GM12878 (cell line): ENCODE measurements around the gene CCNYL1. TPM values are rescaled to one million over a fixed set of nuclear protein-coding genes. Genes with fewer than 3 reads are reported as not detected.

Source experiments
- ATAC-seq: fragments of 200-7000 bp; cut with Tn5 transposase; 3 replicates; pipeline ENCODE4 v1.9.1; 2020; ENCODE audit warnings: mild to moderate bottlenecking, moderate library complexity
- BruUV-seq: library from RNA; stranded (reverse); fragments of 400-500 nt; replicated peaks from 2 replicates; lab custom pipeline; 2021; lab: Mats Ljungman, UMichigan
- CTCF ChIA-PET: fragments of 300-600 bp; sonication (Branson Sonifier 250); formaldehyde crosslinking; extraction: SDS; loops from one replicate; lab custom pipeline; 2021; ENCODE audit warnings: inconsistent platforms; lab: Yijun Ruan, JAX
- POLR2A ChIA-PET: fragments of 350-600 bp; formaldehyde crosslinking; extraction: SDS; loops from one replicate; lab custom pipeline; 2021; ENCODE audit warnings: inconsistent platforms; lab: Charles Lee
- RAD21 ChIA-PET: fragments of 300-600 bp; sonication (Branson Sonifier 250); formaldehyde crosslinking; loops from one replicate; lab custom pipeline; 2023; ENCODE audit warnings: antibody characterized with exemption; ENCODE audit not compliant: unreplicated experiment; lab: Charles Lee
- SMC1A ChIA-PET: fragments of 300-600 bp; sonication (Branson Sonifier 250); formaldehyde crosslinking; loops from one replicate; lab custom pipeline; 2023; ENCODE audit not compliant: unreplicated experiment, uncharacterized antibody; lab: Charles Lee
- DNase-seq: peaks from one replicate; pipeline ENCODE4 v3.0.0-alpha.2; 2011; ENCODE audit warnings: low read depth, low spot score
- FAIRE-seq: peaks from 3 replicates; lab custom pipeline; 2011; peaks lifted over from hg19 to GRCh38; lab: Jason Lieb, UNC
- H2AFZ ChIP-seq: 2 replicates; pipeline ENCODE4 v1.6.0; 2011; ENCODE audit warnings: low read depth, low read length, control low read depth; ENCODE audit not compliant: control insufficient read depth
- H3K27ac ChIP-seq: 2 replicates; pipeline ENCODE4 v1.5.1; 2011; ENCODE audit warnings: control low read depth; ENCODE audit not compliant: control insufficient read depth, insufficient read depth
- H3K27me3 ChIP-seq, 2 experiments: replicated peaks in 1 of 2; 2 replicates each; pipeline versions ENCODE4 v1.6.0 to v1.6.1; 2011; ENCODE audit warnings: low read length in 1 of 2; ENCODE audit not compliant: control insufficient read depth in 2 of 2, insufficient read depth in 2 of 2
- H3K36me3 ChIP-seq, 2 experiments: 2 replicates each; pipeline ENCODE4 v1.5.1; 2011; ENCODE audit warnings: low read length in 1 of 2; ENCODE audit not compliant: control insufficient read depth in 2 of 2, insufficient read depth in 2 of 2
- H3K4me1 ChIP-seq: 2 replicates; pipeline ENCODE4 v1.6.1; 2011; ENCODE audit warnings: mild to moderate bottlenecking, low read length, moderate library complexity, mixed read lengths; ENCODE audit not compliant: control insufficient read depth, insufficient read depth
- H3K4me2 ChIP-seq: 2 replicates; pipeline ENCODE4 v1.6.0; 2011; ENCODE audit warnings: control low read depth; ENCODE audit not compliant: control insufficient read depth, insufficient read depth
- H3K4me3 ChIP-seq: fragments of 200-600 bp; sonication (generic); 2 replicates; pipeline ENCODE4 v1.5.1; 2016
- H3K79me2 ChIP-seq: 2 replicates; pipeline ENCODE4 v1.6.0; 2011; ENCODE audit warnings: low read length; ENCODE audit not compliant: control insufficient read depth, insufficient read depth
- H3K9ac ChIP-seq: 2 replicates; pipeline ENCODE4 v1.8.0; 2011; ENCODE audit warnings: low read length, control low read depth, mixed read lengths; ENCODE audit not compliant: control insufficient read depth, insufficient read depth
- H3K9me3 ChIP-seq: replicated peaks from 3 replicates; pipeline ENCODE4 v1.5.1; 2011; ENCODE audit warnings: mild to moderate bottlenecking, low read length; ENCODE audit not compliant: control insufficient read depth, insufficient read depth
- H4K20me1 ChIP-seq: 2 replicates; pipeline ENCODE4 v1.6.0; 2011; ENCODE audit not compliant: control insufficient read depth, insufficient read depth
- GATAD2B ChIP-seq: fragments of 450-650 bp; conservative IDR thresholded peaks from 2 replicates; pipeline ENCODE4 v1.6.1; 2017; ENCODE audit warnings: low read depth, mild to moderate bottlenecking, moderate library complexity
- MEF2A ChIP-seq: IDR thresholded peaks from 2 replicates; pipeline ENCODE4 v1.6.1; 2011; ENCODE audit warnings: low read depth, mild to moderate bottlenecking, low read length, moderate library complexity; ENCODE audit not compliant: insufficient read depth
- MXI1 ChIP-seq: fragments of 150-350 bp; IDR thresholded peaks from 2 replicates; pipeline ENCODE4 v1.6.1; 2011; ENCODE audit warnings: low read depth, mild to moderate bottlenecking, inconsistent platforms, low read length, improper control_type of control experiment
- SMAD1 ChIP-seq: fragments of 450-650 bp; IDR thresholded peaks from 2 replicates; pipeline ENCODE4 v1.6.1; 2018; ENCODE audit warnings: mild to moderate bottlenecking, low read depth; ENCODE audit not compliant: partially characterized antibody
- ZZZ3 ChIP-seq: IDR thresholded peaks from 2 replicates; pipeline ENCODE4 v1.6.1; 2011; ENCODE audit warnings: low read depth; ENCODE audit not compliant: control insufficient read depth, insufficient read length
- WGBS: methylation state at CpG from one replicate; pipeline ENCODE4 v1.1.6; 2016; ENCODE audit warnings: low lambda C conversion rate; ENCODE audit not compliant: insufficient replicate concordance, insufficient coverage; ENCODE audit errors: missing lambda C conversion rate; 5-methylcytosine and 5-hydroxymethylcytosine counted together
- in situ Hi-C: fragments of 300-500 bp; cut with MboI; formaldehyde crosslinking; loops from 9 replicates; pipeline ENCODE4 v1.14.3; 2018; ENCODE audit warnings: mixed read lengths
- intact Hi-C: fragments of 100-400 bp; cut with micrococcal nuclease; formaldehyde crosslinking; loops from one replicate; pipeline ENCODE4 v1.14.2; 2022; ENCODE audit not compliant: unreplicated experiment
- polyA plus RNA-seq, 11 experiments: library from polyadenylated mRNA; depleted of rRNA in 4 of 11; unstranded in 6 of 11; stranded (reverse) in 5 of 11; fragments of >200 nt; fragmentation: Nextera tagmentation in 4 of 11; fragmentation: Illumina TruSeq in 1 of 11; extraction: Ambion mirVana in 4 of 11; extraction: Trizol in 1 of 11; gene quantifications; 1 replicate in 1 of 11; 2 replicates in 10 of 11; pipeline versions ENCODE4 v1.2.1 to v1.2.3, GENCODE V29; 2011 to 2016; ENCODE audit warnings: inconsistent platforms in 2 of 11, missing spikeins in 2 of 11, low read depth in 1 of 11
- total RNA-seq, 4 experiments: library from RNA; depleted of rRNA in 3 of 4; stranded (reverse); fragments of >200 nt in 3 of 4; fragmentation: Illumina TruSeq in 1 of 4; extraction: Trizol in 1 of 4; gene quantifications; 2 replicates each; pipeline versions ENCODE4 v1.2.1 to v1.2.3, GENCODE V29; 2013 to 2021

The CCNYL1 gene
- total and polyA plus RNA-seq, 10 of the 15 experiments (the other 5 are each of a cell fraction or from before 2014, with no cell fraction given), result 1.8 to 12.3 (median 5.9) TPM

GRCh38 chr2:207725873-207726578 lies 14.6 kb downstream of the CCNYL1 start:
- intact Hi-C loops, result no loop called here
- Histone ChIP-seq H3K4me3 (no peak overlapping the region), H2AFZ (no peak overlapping the region; the same call in 1 of the 2 replicates), H3K79me2 (no peaks in the 10 kb centered on the region), H3K27me3 (no peaks in the 10 kb centered on the region), H3K9ac (no peak overlapping the region), H4K20me1 (no peaks in the 10 kb centered on the region), H3K9me3 (no peaks in the 10 kb centered on the region), H3K27ac (no peak overlapping the region), H3K36me3 (no peaks in the 10 kb centered on the region; a peak in 2 of 4 replicates), H3K4me2 (no peak overlapping the region), H3K4me1 (peaks cover 3% of the 10 kb centered on the region; the same call in 1 of the 2 replicates)
- in situ Hi-C loops, result no loop called here
- DNase-seq (no peak), FAIRE-seq (no peak), ATAC-seq (0 out of 3 replicates have a peak, but pooled peaks have one; percentile 14)
- RAD21 ChIA-PET, result interaction anchor here (0.9 to 4.1 kb wide), 15 partner anchors 8 to 321 kb away, joined by 3 to 24 read pairs (median 4); partner anchors contain the start of genes CCNYL1, CREB1 and METTL21A
- SMC1A ChIA-PET, result interaction anchor here (0.6 to 4.6 kb wide), 27 partner anchors 8 to 346 kb away, joined by 3 to 57 read pairs (median 4); partner anchors contain the start of genes CCNYL1 and METTL21A
- no TSS peak for BruUV-seq
- CTCF ChIA-PET, result interaction anchor here (0.5 to 5.6 kb wide), 18 partner anchors 8 to 1517 kb away, joined by 3 to 49 read pairs (median 5); partner anchors contain the start of genes CCNYL1 and METTL21A
- TF ChIP-seq SMAD1 (peak; percentile 96), MXI1 (0 out of 2 replicates have a peak, but pooled peaks have one; percentile 27), ZZZ3 (no peak)
- POLR2A ChIA-PET, result interaction anchor here (0.6 to 8.6 kb wide), 8 partner anchors 12 to 196 kb away, joined by 3 to 84 read pairs (median 6); partner anchors contain the start of genes CCNYL1, CREB1 and METTL21A
- WGBS, result 99% methylated on average over 4 of the region's 4 CpGs

- Histone ChIP-seq H3K4me2 (no peak overlapping the region), H4K20me1 (no peaks in the 10 kb centered on the region), H3K27ac (no peak overlapping the region), H3K36me3 (no peaks in the 10 kb centered on the region; a peak in 2 of 4 replicates), H3K9me3 (no peaks in the 10 kb centered on the region), H2AFZ (no peak overlapping the region), H3K79me2 (no peaks in the 10 kb centered on the region), H3K4me3 (no peak overlapping the region), H3K9ac (no peak overlapping the region)
- DNase-seq (no peak), ATAC-seq (no peak)
- RAD21 ChIA-PET, result interaction anchor here (1.0 to 4.1 kb wide), 10 partner anchors 9 to 101 kb away, joined by 3 to 24 read pairs (median 4); partner anchors contain the start of genes CCNYL1 and METTL21A
- POLR2A ChIA-PET, result interaction anchor here (0.6 to 8.6 kb wide), 10 partner anchors 9 to 299 kb away, joined by 3 to 84 read pairs (median 6); partner anchors contain the start of genes CCNYL1, CREB1 and METTL21A
- 89% methylated on average over 2 of the region's 2 CpGs for WGBS
- CTCF ChIA-PET, result interaction anchor here (0.6 to 5.6 kb wide), 13 partner anchors 9 to 345 kb away, joined by 3 to 49 read pairs (median 5); partner anchors contain the start of genes CCNYL1 and METTL21A
- in situ Hi-C loops, result no loop called here
- BruUV-seq, result TSS peak; percentile 49
- SMC1A ChIA-PET, result interaction anchor here (0.9 to 4.6 kb wide), 16 partner anchors 10 to 314 kb away, joined by 3 to 57 read pairs (median 6); partner anchors contain the start of genes CCNYL1 and METTL21A
- TF ChIP-seq GATAD2B (no peak), MEF2A (no peak)
- TF ChIP-seq, all 136 proteins: peak for 0
- FAIRE-seq, result no peak
- H3K4me1 ChIP-seq, result no peaks in the 10 kb centered on the region
- intact Hi-C loops, result no loop called here
- no peaks in the 10 kb centered on the region for H3K27me3 ChIP-seq
These were observed 15.8 kb downstream of the CCNYL1 start for GRCh38 chr2:207727261-207727660.
